ENCODE data around the gene FGF5. TPM values are rescaled to one million over a fixed set of nuclear protein-coding genes. Genes with fewer than 3 reads are reported as not detected.

FGF5 gene
- total RNA-seq, 1 experiment from 2014 or later = not detected

GRCh38 chr4:80243274-80244018 is 23.0 kb upstream of the FGF5 start:
- ChIA-PET CTCF (no interaction called here), RAD21 (ENCODE audit: low non-redundant PET in 1 of 2, low total read pairs in 2 of 2, uncharacterized antibody in 2 of 2, unreplicated experiment in 2 of 2) (no interaction called here), POLR2A (no interaction called here)
- Histone ChIP-seq H3K9me3 (ENCODE audit: control insufficient read depth in 1 of 2, insufficient read depth in 1 of 2, low read depth in 1 of 2, low read length in 2 of 2) (no peaks in the 10 kb centered on the region), H3K4me2 (ENCODE audit: low read length) (no peak overlapping the region), H3K27ac (ENCODE audit: low read depth, low read length) (no peak overlapping the region), H2AFZ (ENCODE audit: low read depth, low read length, poor library complexity, severe bottlenecking) (no peak overlapping the region), H3K9me2 (ENCODE audit: insufficient read depth) (no peaks in the 10 kb centered on the region), H4K20me1 (ENCODE audit: insufficient read depth) (no peaks in the 10 kb centered on the region), H3K79me2 (ENCODE audit: insufficient read depth, low read length) (no peaks in the 10 kb centered on the region), H3K4me3 (replicated peaks in 1 of 2; ENCODE audit: low read depth in 1 of 2, low read length in 2 of 2) (no peak overlapping the region), H3K9ac (ENCODE audit: low read length) (no peak overlapping the region), H3K27me3 (ENCODE audit: insufficient read depth, low read length) (peaks cover 60% of the 10 kb centered on the region), H3K4me1 (ENCODE audit: control insufficient read depth in 1 of 2, insufficient read depth in 2 of 2, low read length in 2 of 2) (no peaks in the 10 kb centered on the region), H3K36me3 (ENCODE audit: control insufficient read depth in 1 of 2, insufficient read depth in 2 of 2, low read length in 2 of 2) (no peaks in the 10 kb centered on the region)
- ATAC-seq (no peak), DNase-seq (ENCODE audit: low read depth, low spot score) (no peak)
- no peak for TF ChIP-seq FOSL1 (IDR thresholded peaks at IDR 0.05; ENCODE audit: low read depth)
- TF ChIP-seq REST (IDR thresholded peaks at IDR 0.05; ENCODE audit: low read depth) = no peak
- no peak for TF ChIP-seq SRF (IDR thresholded peaks at IDR 0.05; ENCODE audit: low read depth)
- TF ChIP-seq JUND (IDR thresholded peaks at IDR 0.05) = no peak
- no peak for TF ChIP-seq SIN3A (IDR thresholded peaks at IDR 0.05; ENCODE audit: low read depth)
- TF ChIP-seq POLR2AphosphoS5 (IDR thresholded peaks at IDR 0.05; ENCODE audit: low read depth, low read length) = no peak
- no peak for TF ChIP-seq RAD21 (IDR thresholded peaks at IDR 0.05; ENCODE audit: low read depth)
- TF ChIP-seq ATF3 (IDR thresholded peaks at IDR 0.05) = no peak
- no peak for TF ChIP-seq EZH2phosphoT487 (IDR thresholded peaks at IDR 0.05; ENCODE audit: borderline replicate concordance)
- no peak for TF ChIP-seq ZNF274 (IDR thresholded peaks at IDR 0.05; ENCODE audit: low read depth, low read length)
- TF ChIP-seq ZFX (IDR thresholded peaks at IDR 0.05) = no peak
- TF ChIP-seq YY1 (IDR thresholded peaks at IDR 0.05; ENCODE audit: extremely low read depth, insufficient replicate concordance, low read depth, low read length) = no peak
- no peak for TF ChIP-seq MAX (IDR thresholded peaks at IDR 0.05)
- no peak for TF ChIP-seq TCF7L2 (IDR thresholded peaks at IDR 0.05; ENCODE audit: borderline replicate concordance, extremely low read depth, insufficient read depth, insufficient read length)
- no peak for TF ChIP-seq ZBTB33 (IDR thresholded peaks at IDR 0.05; ENCODE audit: extremely low read depth, insufficient replicate concordance, low read length)
- no peak for TF ChIP-seq EGR1 (IDR thresholded peaks at IDR 0.05; ENCODE audit: low read depth)
- TF ChIP-seq SP1 (IDR thresholded peaks at IDR 0.05; ENCODE audit: low read depth) = no peak
- no peak for TF ChIP-seq EZH2 (IDR thresholded peaks at IDR 0.05)
- TF ChIP-seq POLR2A (IDR thresholded peaks at IDR 0.05; ENCODE audit: borderline replicate concordance, extremely low read depth, insufficient read depth, insufficient read length) = no peak
- intact Hi-C loops (cut with micrococcal nuclease) = no loop called here
- no TSS peak for BruUV-seq (replicated peaks)
